Stomach (tissue), 19 donors: ENCODE data around the gene GPD2. TPM values are rescaled to one million over a fixed set of nuclear protein-coding genes. Genes with fewer than 3 reads are reported as not detected.
A peak's percentile ranks its signal among the peaks of the same experiment; 100 is the strongest.

Experiments used
- DNase-seq, 2 donors: peaks; one replicate each; pipeline versions ENCODE4 v3.0.0 to v3.0.0-alpha.2; 2013 to 2019
- H3K27ac ChIP-seq, 5 donors: fragments of 200-600 bp in 4 of 5; sonication (generic) in 4 of 5; one replicate each; pipeline ENCODE4 v1.5.1; 2013 to 2019; ENCODE audit warnings: mild to moderate bottlenecking in 1 of 5, moderate library complexity in 1 of 5
- H3K27me3 ChIP-seq, 3 donors: fragments of 200-600 bp; sonication (generic); one replicate each; pipeline ENCODE4 v1.5.1; 2017 to 2019; ENCODE audit warnings: mixed run types in 1 of 3
- H3K36me3 ChIP-seq, 4 donors: fragments of 200-600 bp; sonication (generic); 1 replicate in 3 of 4; 2 replicates in 1 of 4; pipeline ENCODE4 v1.5.1; 2016 to 2019
- H3K4me1 ChIP-seq, 4 donors: fragments of 200-600 bp; sonication (generic); one replicate each; pipeline ENCODE4 v1.5.1; 2016 to 2019
- H3K4me3 ChIP-seq, 4 donors: fragments of 200-600 bp; sonication (generic) in 3 of 4; one replicate each; pipeline ENCODE4 v1.5.1; 2016 to 2019; ENCODE audit warnings: mild to moderate bottlenecking in 1 of 4
- H3K9me3 ChIP-seq, 4 donors: fragments of 200-600 bp; sonication (generic); one replicate each; pipeline ENCODE4 v1.5.1; 2016 to 2019
- CTCF ChIP-seq, 7 experiments: fragments of 450-650 bp in 4 of 7; fragments of 200-600 bp in 3 of 7; sonication (generic) in 3 of 7; IDR thresholded peaks; one replicate each; pipeline ENCODE4 v1.5.1; 2016 to 2019; ENCODE audit warnings: antibody characterized with exemption in 7 of 7, control low read depth in 2 of 7, mild to moderate bottlenecking in 1 of 7
- EP300 ChIP-seq: sonication (generic); formaldehyde crosslinking; IDR thresholded peaks from one replicate; pipeline ENCODE4 v1.6.1; 2017; ENCODE audit warnings: antibody characterized with exemption
- POLR2A ChIP-seq, 4 donors: fragments of 450-650 bp; IDR thresholded peaks; one replicate each; pipeline ENCODE4 v1.6.1; 2016; ENCODE audit warnings: antibody characterized with exemption in 4 of 4, control low read depth in 2 of 4, mild to moderate bottlenecking in 1 of 4, moderate library complexity in 1 of 4
- POLR2AphosphoS5 ChIP-seq, 3 donors: sonication (generic); formaldehyde crosslinking; IDR thresholded peaks; one replicate each; pipeline ENCODE4 v1.6.1; 2016; ENCODE audit warnings: antibody characterized with exemption in 3 of 3
- WGBS, 5 donors: extraction: QIAGEN DNeasy Blood & Tissue Kit in 3 of 5; methylation state at CpG; one replicate each; pipeline versions ENCODE4 v1.1.5 to v1.1.7; 2013 to 2018; 5-methylcytosine and 5-hydroxymethylcytosine counted together
- intact Hi-C: fragments of 100-400 bp; cut with DNase I; formaldehyde crosslinking; loops from one replicate; pipeline ENCODE4 v1.15.1; 2023; ENCODE audit warnings: low total_unique reads
- long read RNA-seq, 10 donors: transcript quantifications; one replicate each; lab custom pipeline, GENCODE V29; 2026
- polyA plus RNA-seq, 3 donors: library from polyadenylated mRNA; stranded (reverse); fragments of 200-250 nt; gene quantifications; one replicate each; pipeline ENCODE4 v1.2.3, GENCODE V29; 2013
- total RNA-seq, 5 donors: library from RNA; depleted of rRNA; stranded (reverse); fragments of >200 nt; gene quantifications; one replicate each; pipeline versions ENCODE4 v1.1.0 to v1.2.3, GENCODE V29; 2014 to 2016
- donor health status: healthy with polysubstance abuse.
- donor health status: Bipolar disorder and iron deficiency.
- donor health status: healthy.

Gene GPD2
- 100 to 1,000 TPM in 2 of 5 donors, 10 to 100 TPM in 2, 1 to 10 TPM in 1; 8.1 to 254 (median 58.1) TPM for total RNA-seq
- 1 to 10 TPM; 6.2 to 9.5 (median 8.7) TPM for polyA plus RNA-seq
- long read RNA-seq, donor 1 = 0 reads
- long read RNA-seq, donor 2, full-length matches to known transcripts = 4 of 4 reads
- long read RNA-seq, donor 2, partial matches to known transcripts = 0 of 4 reads
- long read RNA-seq, donor 2, other reads (novel, unspliced or antisense) = 0 of 4 reads
- long read RNA-seq, donor 3, full-length matches to known transcripts = 1 of 1 reads
- long read RNA-seq, donor 3, partial matches to known transcripts = 0 of 1 reads
- long read RNA-seq, donor 3, other reads (novel, unspliced or antisense) = 0 of 1 reads
- long read RNA-seq, donor 4 = 0 reads
- long read RNA-seq, donor 5, partial matches to known transcripts = 0 of 1 reads
- long read RNA-seq, donor 5, other reads (novel, unspliced or antisense) = 0 of 1 reads
- long read RNA-seq, donor 6 = 0 reads
- long read RNA-seq, donor 7, full-length matches to known transcripts = 1 of 1 reads
- long read RNA-seq, donor 7, partial matches to known transcripts = 0 of 1 reads
- long read RNA-seq, donor 7, other reads (novel, unspliced or antisense) = 0 of 1 reads
- long read RNA-seq, donor 8, partial matches to known transcripts = 0 of 1 reads
- long read RNA-seq, donor 8, other reads (novel, unspliced or antisense) = 0 of 1 reads
- long read RNA-seq, donor 9, partial matches to known transcripts = 0 of 1 reads
- long read RNA-seq, donor 9, other reads (novel, unspliced or antisense) = 0 of 1 reads
- long read RNA-seq, donor 10, partial matches to known transcripts = 0 of 2 reads
- long read RNA-seq, donor 10, other reads (novel, unspliced or antisense) = 0 of 2 reads

GRCh38 chr2:156435718-156436496 lies at the start of gene GPD2:
Gene GPD2, plus strand, starts transcription at chr2:156436379. Its CDS starts 39,727 bp downstream, at chr2:156476106.
- 0 to 3% (median 0%) methylated on average over 36 to 79 of the region's 79 CpGs for WGBS, 5 donors

GRCh38 chr2:156394033-156394741 lies 42.0 kb upstream of the GPD2 start:
- Histone ChIP-seq H3K36me3 (no peaks in the 10 kb centered on the region), H3K9me3 (no peaks in the 10 kb centered on the region), H3K4me1 (peaks cover 7 to 9% (median 8%) of the 10 kb centered on the region in 4 donors), H3K4me3 (no peak overlapping the region), H3K27me3 (no peaks in the 10 kb centered on the region), H3K27ac (no peak overlapping the region)
- 83 to 91% (median 89%) methylated on average over 25 to 26 of the region's 26 CpGs for WGBS, 5 donors
- intact Hi-C loops = loop anchor here (10.0 kb wide), 1 partner anchor 49 kb away; no protein-coding TSS in a partner anchor
- DNase-seq = no peak
- TF ChIP-seq CTCF (IDR thresholded peaks at IDR 0.05) = no peak
- no peak for TF ChIP-seq EP300
- no peak for TF ChIP-seq POLR2A (IDR thresholded peaks at IDR 0.05)
- no peak for TF ChIP-seq POLR2AphosphoS5 (IDR thresholded peaks at IDR 0.05)

More at GRCh38 chr2:156435718-156436496, at the start of gene GPD2:
- H3K4me3 ChIP-seq = peak within 1 kb of the TSS; percentile 53 to 69 (median 64)
- no peak for TF ChIP-seq EP300
- TF ChIP-seq POLR2AphosphoS5 (IDR thresholded peaks at IDR 0.05) = peak; percentile 37 to 94 (median 91)
- TF ChIP-seq CTCF (IDR thresholded peaks at IDR 0.05) = no peak
- TF ChIP-seq POLR2A (IDR thresholded peaks at IDR 0.05) = peak in 1 of 4 donors; percentile 57
- intact Hi-C loops = no loop called here
- DNase-seq = peak; percentile 92 to 96
- H3K4me1 ChIP-seq = peaks cover 29 to 53% (median 34%) of the 10 kb centered on the region in 4 donors
- H3K27ac ChIP-seq = peak within 1 kb of the TSS; percentile 91 to 99 (median 99)
- H3K36me3 ChIP-seq = no peaks in the 10 kb centered on the region
- no peaks in the 10 kb centered on the region for H3K9me3 ChIP-seq
- H3K27me3 ChIP-seq = no peaks in the 10 kb centered on the region

GRCh38 chr2:156396126-156396525 lies 40.1 kb upstream of the GPD2 start:
- Histone ChIP-seq H3K4me3 (no peak overlapping the region), H3K27ac (no peak overlapping the region), H3K9me3 (no peaks in the 10 kb centered on the region), H3K27me3 (no peaks in the 10 kb centered on the region), H3K36me3 (no peaks in the 10 kb centered on the region), H3K4me1 (peaks cover 14 to 21% (median 16%) of the 10 kb centered on the region in 4 donors)
- intact Hi-C loops = loop anchor here (10.0 kb wide), 1 partner anchor 51 kb away; no protein-coding TSS in a partner anchor
- TF ChIP-seq POLR2A (IDR thresholded peaks at IDR 0.05) (no peak), POLR2AphosphoS5 (IDR thresholded peaks at IDR 0.05) (no peak), EP300 (no peak), CTCF (IDR thresholded peaks at IDR 0.05) (no peak)
- DNase-seq = no peak
- 88 to 98% (median 94%) methylated on average over 2 of the region's 2 CpGs for WGBS, 5 donors
